IMR-90 (cell line): ENCODE measurements around the gene HRH3. TPM values are rescaled to one million over a fixed set of nuclear protein-coding genes. Genes with fewer than 3 reads are reported as not detected.

Experiments used
- ATAC-seq: fragments of 200-7000 bp; cut with Tn5 transposase; 2 replicates; pipeline ENCODE4 v1.9.1; 2020; ENCODE audit warnings: low read depth, mild to moderate bottlenecking, moderate library complexity
- BruUV-seq: library from RNA; stranded (reverse); fragments of 400-500 nt; replicated peaks from 2 replicates; lab custom pipeline; 2021; lab: Mats Ljungman, UMichigan
- CTCF ChIA-PET: fragments of 300-600 bp; formaldehyde crosslinking; extraction: SDS; loops from one replicate; lab custom pipeline; 2021; ENCODE audit warnings: antibody characterized with exemption; lab: Yijun Ruan, JAX
- POLR2A ChIA-PET: fragments of 300-600 bp; sonication (Branson Sonifier 250); formaldehyde crosslinking; loops from one replicate; lab custom pipeline; 2022; ENCODE audit warnings: antibody characterized with exemption; ENCODE audit not compliant: unreplicated experiment; lab: Charles Lee
- DNase-seq: peaks from one replicate; pipeline ENCODE4 v3.0.0; 2013
- H2AFZ ChIP-seq: replicated peaks from 2 replicates; pipeline ENCODE3; 2013; ENCODE audit warnings: low read length, mild to moderate bottlenecking; ENCODE audit not compliant: poor library complexity
- H2AK5ac ChIP-seq: 2 replicates; pipeline ENCODE4 v1.6.1; 2013; ENCODE audit warnings: low read depth, low read length, inconsistent platforms
- H2AK9ac ChIP-seq: replicated peaks from 2 replicates; pipeline ENCODE3; 2013; ENCODE audit warnings: mild to moderate bottlenecking, low read depth, low read length, moderate library complexity; ENCODE audit not compliant: poor library complexity
- H2BK120ac ChIP-seq: 2 replicates; pipeline ENCODE4 v1.6.1; 2013; ENCODE audit warnings: low read depth, low read length, inconsistent platforms
- H2BK15ac ChIP-seq: 3 replicates; pipeline ENCODE4 v1.6.1; 2013; ENCODE audit warnings: low read depth, low read length, inconsistent platforms
- H2BK20ac ChIP-seq: 2 replicates; pipeline ENCODE4 v1.6.1; 2013; ENCODE audit warnings: low read depth, mild to moderate bottlenecking, inconsistent platforms, low read length, moderate library complexity
- H2BK5ac ChIP-seq: 2 replicates; pipeline ENCODE4 v1.6.1; 2013; ENCODE audit warnings: mild to moderate bottlenecking, low read depth, low read length, inconsistent platforms; ENCODE audit not compliant: poor library complexity, severe bottlenecking
- H3K14ac ChIP-seq: replicated peaks from 2 replicates; pipeline ENCODE4 v1.6.1; 2013; ENCODE audit warnings: low read depth, low read length, inconsistent platforms
- H3K18ac ChIP-seq: 2 replicates; pipeline ENCODE4 v1.6.1; 2013; ENCODE audit warnings: low read depth, low read length, control low read depth
- H3K23ac ChIP-seq: 2 replicates; pipeline ENCODE4 v1.6.1; 2013; ENCODE audit warnings: low read depth, low read length, inconsistent platforms
- H3K27ac ChIP-seq: 2 replicates; pipeline ENCODE4 v1.5.1; 2013; ENCODE audit warnings: mild to moderate bottlenecking, control low read depth, low read length; ENCODE audit not compliant: insufficient read depth
- H3K27me3 ChIP-seq: 2 replicates; pipeline ENCODE4 v1.6.1; 2013; ENCODE audit warnings: low read length; ENCODE audit not compliant: control insufficient read depth, insufficient read depth
- H3K36me3 ChIP-seq: 2 replicates; pipeline ENCODE4 v1.6.1; 2013; ENCODE audit warnings: low read length, mixed read lengths; ENCODE audit not compliant: control insufficient read depth, insufficient read depth
- H3K4ac ChIP-seq: 2 replicates; pipeline ENCODE4 v1.6.1; 2013; ENCODE audit warnings: low read depth, low read length, inconsistent platforms
- H3K4me1 ChIP-seq: 2 replicates; pipeline ENCODE4 v1.6.1; 2013; ENCODE audit warnings: low read length, mixed read lengths; ENCODE audit not compliant: control insufficient read depth, insufficient read depth
- H3K4me2 ChIP-seq: 2 replicates; pipeline ENCODE4 v1.6.1; 2013; ENCODE audit warnings: low read depth, mild to moderate bottlenecking, control low read depth, low read length, moderate library complexity
- H3K4me3 ChIP-seq: 2 replicates; pipeline ENCODE4 v1.5.1; 2013; ENCODE audit warnings: low read depth, mild to moderate bottlenecking, control low read depth, low read length, moderate library complexity; ENCODE audit not compliant: insufficient read depth
- H3K56ac ChIP-seq: 2 replicates; pipeline ENCODE4 v1.6.1; 2013; ENCODE audit warnings: low read length, inconsistent platforms; ENCODE audit not compliant: insufficient read depth; ENCODE audit errors: extremely low read depth
- H3K79me1 ChIP-seq, 2 experiments: 2 replicates each; pipeline ENCODE4 v1.6.1; 2013; ENCODE audit warnings: low read length in 2 of 2, inconsistent platforms in 1 of 2, low read depth in 1 of 2
- H3K9ac ChIP-seq: 2 replicates; pipeline ENCODE4 v1.6.1; 2013; ENCODE audit warnings: low read depth, low read length, control low read depth
- H3K9me1 ChIP-seq: 2 replicates; pipeline ENCODE4 v1.6.1; 2013; ENCODE audit warnings: low read length, inconsistent platforms; ENCODE audit not compliant: insufficient read depth
- H3K9me3 ChIP-seq: 2 replicates; pipeline ENCODE4 v1.6.1; 2013; ENCODE audit warnings: low read length; ENCODE audit not compliant: control insufficient read depth, insufficient read depth
- H4K20me1 ChIP-seq: 2 replicates; pipeline ENCODE4 v1.6.1; 2013; ENCODE audit warnings: low read length, inconsistent platforms; ENCODE audit not compliant: insufficient read depth
- H4K5ac ChIP-seq: 2 replicates; pipeline ENCODE4 v1.6.1; 2013; ENCODE audit warnings: mild to moderate bottlenecking, low read depth, low read length, control low read depth
- H4K8ac ChIP-seq, 2 experiments: 2 replicates each; pipeline ENCODE4 v1.6.1; 2013; ENCODE audit warnings: low read depth in 2 of 2, low read length in 2 of 2, control low read depth in 1 of 2, inconsistent platforms in 1 of 2
- H4K91ac ChIP-seq: 2 replicates; pipeline ENCODE4 v1.6.1; 2013; ENCODE audit warnings: low read depth, low read length, inconsistent platforms; ENCODE audit not compliant: insufficient read depth
- BHLHE40 ChIP-seq: fragments of 150-350 bp; IDR thresholded peaks from 2 replicates; pipeline ENCODE4 v1.6.1; 2016; ENCODE audit warnings: mild to moderate bottlenecking, low read depth, low read length
- CEBPB ChIP-seq: IDR thresholded peaks from 2 replicates; pipeline ENCODE4 v1.6.1; 2012; ENCODE audit warnings: low read depth, low read length, improper control_type of control experiment
- CHD1 ChIP-seq: IDR thresholded peaks from 2 replicates; pipeline ENCODE4 v1.6.1; 2012; ENCODE audit warnings: low read depth, low read length, improper control_type of control experiment
- MAFK ChIP-seq: IDR thresholded peaks from 2 replicates; pipeline ENCODE4 v1.6.1; 2012; ENCODE audit warnings: low read depth, low read length, improper control_type of control experiment
- MAZ ChIP-seq: IDR thresholded peaks from 2 replicates; pipeline ENCODE4 v1.6.1; 2012; ENCODE audit warnings: low read depth, mild to moderate bottlenecking, low read length, improper control_type of control experiment, moderate library complexity, borderline replicate concordance
- MXI1 ChIP-seq: IDR thresholded peaks from 2 replicates; pipeline ENCODE4 v1.6.1; 2012; ENCODE audit warnings: low read depth, mild to moderate bottlenecking, low read length, moderate library complexity, borderline replicate concordance
- NFE2L2 ChIP-seq: fragments of 150-350 bp; IDR thresholded peaks from 2 replicates; pipeline ENCODE4 v1.6.1; 2016; ENCODE audit warnings: low read depth, mild to moderate bottlenecking, low read length
- RAD21 ChIP-seq: IDR thresholded peaks from 2 replicates; pipeline ENCODE4 v1.6.1; 2012; ENCODE audit warnings: low read length, improper control_type of control experiment
- RCOR1 ChIP-seq: IDR thresholded peaks from 2 replicates; pipeline ENCODE4 v1.6.1; 2012; ENCODE audit warnings: mild to moderate bottlenecking, low read length, improper control_type of control experiment; ENCODE audit not compliant: insufficient replicate concordance
- RFX5 ChIP-seq: IDR thresholded peaks from 2 replicates; pipeline ENCODE4 v1.8.0; 2012; ENCODE audit warnings: low read depth, mild to moderate bottlenecking, low read length, moderate library complexity
- SMC3 ChIP-seq: fragments of 150-350 bp; IDR thresholded peaks from 2 replicates; pipeline ENCODE4 v1.6.1; 2016; ENCODE audit warnings: low read depth, mild to moderate bottlenecking, antibody characterized with exemption, low read length, moderate library complexity
- WGBS, 2 experiments: methylation state at CpG; one replicate each; pipeline versions ENCODE4 v1.1.5 to v1.1.7; 2013; ENCODE audit warnings: missing lambda C conversion rate in 2 of 2; ENCODE audit not compliant: insufficient read length in 1 of 2; ENCODE audit errors: extremely low coverage in 2 of 2; 5-methylcytosine and 5-hydroxymethylcytosine counted together
- dilution Hi-C: fragments of 300-500 bp; cut with HindIII; formaldehyde crosslinking; loops from one replicate; pipeline ENCODE4 v1.14.3; 2018; ENCODE audit warnings: low sequenced_read_pairs; ENCODE audit not compliant: unreplicated experiment
- in situ Hi-C: fragments of 300-500 bp; cut with MboI; formaldehyde crosslinking; loops from 3 replicates; pipeline ENCODE4 v1.14.3; 2019; ENCODE audit warnings: low sequenced_read_pairs, inconsistent platforms, mixed read lengths
- intact Hi-C: fragments of 100-400 bp; cut with micrococcal nuclease; formaldehyde crosslinking; loops from 2 replicates; pipeline ENCODE4 v1.10.0; 2022
- polyA plus RNA-seq, 3 experiments: library from polyadenylated mRNA; depleted of rRNA; stranded (reverse); fragments of >200 nt; gene quantifications; 2 replicates each; pipeline ENCODE4 v1.2.3, GENCODE V29; 2012; ENCODE audit warnings: low replicate concordance in 1 of 3
- total RNA-seq: library from RNA; depleted of rRNA; stranded (reverse); fragments of >200 nt; gene quantifications from 2 replicates; pipeline ENCODE4 v1.2.3, GENCODE V29; 2012
- TF ChIP-seq, protein P1 (sequence below): fragments of 150-350 bp; IDR thresholded peaks from 2 replicates; pipeline ENCODE4 v1.6.1; 2017; ENCODE audit warnings: mild to moderate bottlenecking, antibody characterized with exemption, low read length, low read depth
- TF ChIP-seq, protein P2 (sequence below): conservative IDR thresholded peaks from 2 replicates; pipeline ENCODE4 v1.5.1; 2012; ENCODE audit warnings: mild to moderate bottlenecking, low read depth, low read length, improper control_type of control experiment

Gene HRH3
- total and polyA plus RNA-seq, 2 of the 4 experiments (the other 2 are of a cell fraction), result not detected

DNA sequence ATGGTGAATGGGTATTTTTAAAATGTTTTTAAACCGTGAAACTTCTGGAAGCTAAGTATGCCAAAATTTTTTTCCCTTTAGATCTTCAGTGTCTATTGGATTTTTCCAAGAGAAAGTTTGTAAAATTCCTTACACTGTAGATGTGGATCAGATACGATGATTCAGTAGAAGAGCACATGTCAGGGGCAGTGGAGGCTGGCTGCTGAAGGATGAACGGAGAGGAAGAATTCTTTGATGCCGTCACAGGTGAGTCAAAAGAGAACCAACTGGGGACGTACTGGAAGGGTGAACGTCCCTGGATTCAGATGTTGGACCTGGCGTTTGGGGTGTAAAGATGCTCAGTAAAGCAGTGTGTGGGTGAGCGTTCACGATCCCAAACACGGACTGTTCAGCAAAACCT, 35.9 kb upstream of the HRH3 start (continued):
- TF ChIP-seq CHD1, result no peak
- TF ChIP-seq, protein P1, sequence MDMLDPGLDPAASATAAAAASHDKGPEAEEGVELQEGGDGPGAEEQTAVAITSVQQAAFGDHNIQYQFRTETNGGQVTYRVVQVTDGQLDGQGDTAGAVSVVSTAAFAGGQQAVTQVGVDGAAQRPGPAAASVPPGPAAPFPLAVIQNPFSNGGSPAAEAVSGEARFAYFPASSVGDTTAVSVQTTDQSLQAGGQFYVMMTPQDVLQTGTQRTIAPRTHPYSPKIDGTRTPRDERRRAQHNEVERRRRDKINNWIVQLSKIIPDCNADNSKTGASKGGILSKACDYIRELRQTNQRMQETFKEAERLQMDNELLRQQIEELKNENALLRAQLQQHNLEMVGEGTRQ, result no peak

DNA sequence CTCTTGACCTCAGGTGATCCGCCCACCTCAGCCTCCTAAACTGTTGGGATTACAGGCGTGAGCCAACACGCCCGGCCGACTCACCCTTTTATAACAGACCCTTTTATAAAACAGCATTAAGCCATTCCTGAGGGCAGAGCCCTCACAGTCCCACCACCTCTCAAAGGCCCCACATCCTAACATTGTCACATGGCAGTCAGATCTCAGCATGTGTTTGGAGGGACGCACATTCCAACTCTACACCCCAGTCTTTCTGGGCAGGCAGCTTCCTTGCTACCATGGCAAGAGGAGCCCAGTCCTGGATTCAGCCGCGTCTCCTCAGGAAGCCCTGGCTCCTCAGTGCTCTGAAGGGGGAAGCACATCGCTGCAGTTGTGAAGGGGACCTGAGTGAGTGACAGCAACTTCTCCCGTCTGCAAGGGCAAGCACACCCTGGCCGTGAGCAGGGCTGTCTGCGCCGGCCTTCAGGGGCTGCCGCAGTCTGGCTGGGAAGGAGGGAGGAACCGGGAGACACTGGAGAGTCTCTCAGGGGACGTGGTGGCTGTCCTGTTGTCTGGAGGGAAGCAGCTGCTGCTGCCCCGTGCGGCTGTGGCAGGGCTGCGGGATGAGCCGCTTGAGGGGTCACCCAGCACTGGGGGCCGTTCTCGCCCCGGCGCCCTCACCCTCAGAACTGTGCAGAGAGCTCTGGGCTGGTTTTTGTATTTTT, 34.1 kb upstream of the HRH3 start:
- Histone ChIP-seq H3K4ac (no peak overlapping the region), H2BK15ac (no peak overlapping the region), H2BK5ac (no peak overlapping the region), H3K14ac (no peak overlapping the region), H4K91ac (no peak overlapping the region), H3K4me1 (peaks cover 7% of the 10 kb centered on the region; the same call in 1 of the 2 replicates), H4K5ac (no peak overlapping the region), H3K4me3 (no peak overlapping the region), H2BK120ac (no peak overlapping the region), H3K79me1 (peaks cover 29 to 74% of the 10 kb centered on the region in 2 experiments), H3K9me3 (no peaks in the 10 kb centered on the region), H2AK5ac (no peak overlapping the region), H3K36me3 (peaks cover 17% of the 10 kb centered on the region), H4K20me1 (peaks cover 87% of the 10 kb centered on the region), H2BK20ac (no peak overlapping the region), H2AK9ac (no peak overlapping the region), H3K9ac (no peak overlapping the region), H3K9me1 (peaks cover 21% of the 10 kb centered on the region), H2AFZ (no peak overlapping the region), H3K4me2 (no peak overlapping the region), H3K56ac (no peak overlapping the region), H4K8ac (no peak overlapping the region), H3K23ac (no peak overlapping the region), H3K27me3 (no peaks in the 10 kb centered on the region), H3K18ac (no peak overlapping the region), H3K27ac (no peak overlapping the region)
- intact Hi-C loops (loop anchor here (10.0 kb wide), 1 partner anchor 69 kb away; the partner anchor contains the start of gene MTG2), dilution Hi-C loops (no loop called here), in situ Hi-C loops (no loop called here)
- BruUV-seq, result no TSS peak
- 82% methylated on average over 8 of the region's 24 CpGs; no CpG with 5 or more reads in 1 of the 2 experiments for WGBS, 2 experiments
- ChIA-PET CTCF (no interaction called here), POLR2A (no interaction called here)
- DNase-seq, result no peak
- ATAC-seq, result no peak
- TF ChIP-seq BHLHE40 (no peak), RAD21 (no peak), MXI1 (no peak), NFE2L2 (no peak), SMC3 (no peak), CEBPB (no peak), MAFK (no peak), RCOR1 (no peak), RFX5 (no peak), MAZ (no peak)
- TF ChIP-seq, protein P2, sequence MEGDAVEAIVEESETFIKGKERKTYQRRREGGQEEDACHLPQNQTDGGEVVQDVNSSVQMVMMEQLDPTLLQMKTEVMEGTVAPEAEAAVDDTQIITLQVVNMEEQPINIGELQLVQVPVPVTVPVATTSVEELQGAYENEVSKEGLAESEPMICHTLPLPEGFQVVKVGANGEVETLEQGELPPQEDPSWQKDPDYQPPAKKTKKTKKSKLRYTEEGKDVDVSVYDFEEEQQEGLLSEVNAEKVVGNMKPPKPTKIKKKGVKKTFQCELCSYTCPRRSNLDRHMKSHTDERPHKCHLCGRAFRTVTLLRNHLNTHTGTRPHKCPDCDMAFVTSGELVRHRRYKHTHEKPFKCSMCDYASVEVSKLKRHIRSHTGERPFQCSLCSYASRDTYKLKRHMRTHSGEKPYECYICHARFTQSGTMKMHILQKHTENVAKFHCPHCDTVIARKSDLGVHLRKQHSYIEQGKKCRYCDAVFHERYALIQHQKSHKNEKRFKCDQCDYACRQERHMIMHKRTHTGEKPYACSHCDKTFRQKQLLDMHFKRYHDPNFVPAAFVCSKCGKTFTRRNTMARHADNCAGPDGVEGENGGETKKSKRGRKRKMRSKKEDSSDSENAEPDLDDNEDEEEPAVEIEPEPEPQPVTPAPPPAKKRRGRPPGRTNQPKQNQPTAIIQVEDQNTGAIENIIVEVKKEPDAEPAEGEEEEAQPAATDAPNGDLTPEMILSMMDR, result no peak
- TF ChIP-seq, protein P1, result no peak
